ENCODE data around the gene ZC3H18.

DNA sequence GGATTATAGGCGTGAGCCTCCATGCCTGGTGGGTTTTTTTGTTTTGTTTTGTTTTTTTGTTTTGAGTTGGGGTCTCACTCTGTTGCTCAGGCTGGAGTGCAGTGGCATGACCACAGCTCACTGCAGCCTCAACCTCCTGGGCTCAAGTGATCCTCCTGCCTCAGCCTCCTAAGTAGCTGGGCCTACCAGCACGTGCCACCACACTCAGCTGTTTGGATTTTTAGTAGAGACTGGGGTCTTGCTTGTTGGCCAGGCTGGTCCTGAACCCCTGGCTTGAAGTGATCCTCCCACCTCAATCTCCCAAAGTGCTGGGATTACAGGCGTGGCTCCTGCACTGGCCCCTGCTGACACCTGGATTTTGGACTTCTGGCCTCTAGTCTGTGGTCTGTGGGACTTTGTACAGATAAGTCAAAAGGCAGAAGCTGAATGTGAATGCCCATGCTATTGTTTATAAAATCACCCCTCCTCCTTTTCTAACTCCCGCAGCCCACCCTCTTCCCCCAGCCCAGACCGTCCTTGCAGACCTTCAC lies 110.4 kb downstream of the ZC3H18 start:
- TF ChIP-seq, protein P1, sequence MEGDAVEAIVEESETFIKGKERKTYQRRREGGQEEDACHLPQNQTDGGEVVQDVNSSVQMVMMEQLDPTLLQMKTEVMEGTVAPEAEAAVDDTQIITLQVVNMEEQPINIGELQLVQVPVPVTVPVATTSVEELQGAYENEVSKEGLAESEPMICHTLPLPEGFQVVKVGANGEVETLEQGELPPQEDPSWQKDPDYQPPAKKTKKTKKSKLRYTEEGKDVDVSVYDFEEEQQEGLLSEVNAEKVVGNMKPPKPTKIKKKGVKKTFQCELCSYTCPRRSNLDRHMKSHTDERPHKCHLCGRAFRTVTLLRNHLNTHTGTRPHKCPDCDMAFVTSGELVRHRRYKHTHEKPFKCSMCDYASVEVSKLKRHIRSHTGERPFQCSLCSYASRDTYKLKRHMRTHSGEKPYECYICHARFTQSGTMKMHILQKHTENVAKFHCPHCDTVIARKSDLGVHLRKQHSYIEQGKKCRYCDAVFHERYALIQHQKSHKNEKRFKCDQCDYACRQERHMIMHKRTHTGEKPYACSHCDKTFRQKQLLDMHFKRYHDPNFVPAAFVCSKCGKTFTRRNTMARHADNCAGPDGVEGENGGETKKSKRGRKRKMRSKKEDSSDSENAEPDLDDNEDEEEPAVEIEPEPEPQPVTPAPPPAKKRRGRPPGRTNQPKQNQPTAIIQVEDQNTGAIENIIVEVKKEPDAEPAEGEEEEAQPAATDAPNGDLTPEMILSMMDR (IDR thresholded peaks at IDR 0.05): no peak
- TF ChIP-seq ZFX (IDR thresholded peaks at IDR 0.05; ENCODE audit: borderline replicate concordance): no peak
